SU-DHL-6 (cell line): ENCODE measurements around the gene TIMM21.

Experiments used
- H2AFZ ChIP-seq: fragments of 200-600 bp; sonication (generic); 2 replicates; pipeline ENCODE4 v1.6.1; 2014; ENCODE audit warnings: low read depth, mild to moderate bottlenecking, moderate library complexity, mixed read lengths, antibody characterized with exemption, low read length; ENCODE audit not compliant: severe bottlenecking
- H3F3A ChIP-seq: fragments of 200-600 bp; shearing (Covaris generic); 2 replicates; pipeline ENCODE4 v1.6.0; 2016; ENCODE audit warnings: antibody characterized with exemption, mild to moderate bottlenecking; ENCODE audit not compliant: insufficient read depth
- H3K27ac ChIP-seq: fragments of 200-600 bp; sonication (generic); 2 replicates; pipeline ENCODE4 v1.5.1; 2016; ENCODE audit warnings: low read depth, mild to moderate bottlenecking, low read length, moderate library complexity, mixed read lengths
- H3K27me3 ChIP-seq: fragments of 200-600 bp; sonication (generic), shearing (Covaris generic); 2 replicates; pipeline ENCODE4 v1.6.0; 2014; ENCODE audit warnings: mild to moderate bottlenecking, low read length
- H3K36me3 ChIP-seq: fragments of 200-600 bp; sonication (generic); 2 replicates; pipeline ENCODE4 v1.6.1; 2014; ENCODE audit warnings: mild to moderate bottlenecking, low read length, mixed read lengths
- H3K4me2 ChIP-seq: fragments of 300-600, 200-600 bp; shearing (Covaris generic), sonication (generic); 2 replicates; pipeline ENCODE4 v1.6.0; 2014; ENCODE audit warnings: low read length, low read depth, mild to moderate bottlenecking; ENCODE audit not compliant: poor library complexity, severe bottlenecking
- H3K4me3 ChIP-seq: fragments of 200-600 bp; sonication (generic); 2 replicates; pipeline ENCODE4 v1.5.1; 2014; ENCODE audit warnings: antibody characterized with exemption, low read length, mild to moderate bottlenecking, mixed read lengths; ENCODE audit not compliant: insufficient read depth, poor library complexity, severe bottlenecking
- H3K79me2 ChIP-seq: fragments of 200-600 bp; sonication (generic); 2 replicates; pipeline ENCODE4 v1.6.1; 2014; ENCODE audit warnings: mild to moderate bottlenecking, low read length, moderate library complexity; ENCODE audit not compliant: insufficient read depth
- H3K9ac ChIP-seq: fragments of 200-600 bp; sonication (generic); 2 replicates; pipeline ENCODE4 v1.7.0; 2014; ENCODE audit warnings: mild to moderate bottlenecking, low read length
- H3K9me2 ChIP-seq: fragments of 200-600 bp; sonication (generic); replicated peaks from 2 replicates; pipeline ENCODE4 v1.6.1; 2014; ENCODE audit warnings: low read length; ENCODE audit not compliant: insufficient read depth
- H3K9me3 ChIP-seq: fragments of 200-600 bp; sonication (generic); 2 replicates; pipeline ENCODE4 v1.6.1; 2014; ENCODE audit warnings: low read length, mixed read lengths; ENCODE audit not compliant: insufficient read depth
- H4K20me1 ChIP-seq: fragments of 200-600 bp; sonication (generic); 2 replicates; pipeline ENCODE4 v1.6.1; 2014; ENCODE audit warnings: low read depth, mild to moderate bottlenecking, antibody characterized with exemption, low read length, moderate library complexity, mixed read lengths
- CTCF ChIP-seq: fragments of 200-600 bp; sonication (generic); IDR thresholded peaks from one replicate; pipeline ENCODE4 v1.5.1; 2017; ENCODE audit warnings: antibody characterized with exemption, mild to moderate bottlenecking, low read length, moderate library complexity; ENCODE audit not compliant: insufficient read depth, poor library complexity, severe bottlenecking
- EZH2phosphoT487 ChIP-seq: fragments of 200-600 bp; sonication (generic), shearing (Covaris generic); conservative IDR thresholded peaks from 2 replicates; pipeline ENCODE4 v1.6.1; 2018; ENCODE audit warnings: mild to moderate bottlenecking, antibody characterized with exemption, low read length, moderate library complexity, mixed read lengths

The TIMM21 gene

GRCh38 chr18:74126684-74127655, 21.4 kb upstream of the TIMM21 start:
- H3F3A ChIP-seq: no peaks in the 10 kb centered on the region
- no peaks in the 10 kb centered on the region for H3K36me3 ChIP-seq
- no peaks in the 10 kb centered on the region for H3K27me3 ChIP-seq
- no peak overlapping the region for H3K4me3 ChIP-seq
- no peaks in the 10 kb centered on the region for H3K9me3 ChIP-seq
- H3K4me2 ChIP-seq: no peak overlapping the region
- H4K20me1 ChIP-seq: no peaks in the 10 kb centered on the region
- H3K9me2 ChIP-seq: no peaks in the 10 kb centered on the region
- H2AFZ ChIP-seq: no peak overlapping the region
- no peak overlapping the region for H3K27ac ChIP-seq
- no peak for TF ChIP-seq CTCF
- TF ChIP-seq EZH2phosphoT487: no peak
- no peak overlapping the region for H3K9ac ChIP-seq
- H3K79me2 ChIP-seq: no peaks in the 10 kb centered on the region

GRCh38 chr18:74128159-74128558, 20.2 kb upstream of the TIMM21 start:
- no peaks in the 10 kb centered on the region for H3F3A ChIP-seq
- H3K9ac ChIP-seq: no peak overlapping the region
- H3K36me3 ChIP-seq: no peaks in the 10 kb centered on the region
- H3K9me3 ChIP-seq: no peaks in the 10 kb centered on the region
- no peaks in the 10 kb centered on the region for H3K9me2 ChIP-seq
- no peak overlapping the region for H3K4me3 ChIP-seq
- no peak for TF ChIP-seq CTCF
- no peak for TF ChIP-seq EZH2phosphoT487
- no peak overlapping the region for H2AFZ ChIP-seq
- no peaks in the 10 kb centered on the region for H4K20me1 ChIP-seq
- H3K27me3 ChIP-seq: no peaks in the 10 kb centered on the region
- no peak overlapping the region for H3K27ac ChIP-seq
- no peaks in the 10 kb centered on the region for H3K79me2 ChIP-seq
- no peak overlapping the region for H3K4me2 ChIP-seq

- Histone ChIP-seq H3K79me2 (no peaks in the 10 kb centered on the region), H3K9ac (no peak overlapping the region), H3K27ac (no peak overlapping the region), H3K9me3 (no peaks in the 10 kb centered on the region), H3K36me3 (no peaks in the 10 kb centered on the region), H3K4me2 (no peak overlapping the region), H3K4me3 (no peak overlapping the region), H2AFZ (no peak overlapping the region), H3F3A (no peaks in the 10 kb centered on the region), H3K27me3 (no peaks in the 10 kb centered on the region), H3K9me2 (no peaks in the 10 kb centered on the region), H4K20me1 (no peaks in the 10 kb centered on the region)
- TF ChIP-seq CTCF: no peak
- TF ChIP-seq EZH2phosphoT487: no peak
These were observed 17.2 kb upstream of the TIMM21 start for GRCh38 chr18:74131124-74131523.
